Measurements from ENCODE around the gene RHPN2. TPM values are rescaled to one million over a fixed set of nuclear protein-coding genes. Genes with fewer than 3 reads are reported as not detected.

Gene RHPN2
- total RNA-seq, 1 experiment from 2014 or later = 29.2 TPM

GRCh38 chr19:33080761-33081681 is 16.3 kb upstream of the RHPN2 start, which contains the start of gene GPATCH1:
GPATCH1 (plus strand) TSS chr19:33081181; CDS start chr19:33081194, 13 bp downstream.
- Histone ChIP-seq H3K18ac (ENCODE audit: insufficient read length, low read depth, low read length) (peak within 1 kb of the TSS; percentile 79), H3K14ac (ENCODE audit: insufficient read depth, low read length) (peak within 1 kb of the TSS; percentile 42), H3K27me3 (ENCODE audit: insufficient read depth, low read length) (no peaks in the 10 kb centered on the region), H3K23ac (ENCODE audit: insufficient read length, low read depth, low read length) (no peak within 1 kb of the TSS), H4K91ac (ENCODE audit: insufficient read length, low read depth, low read length) (no peak within 1 kb of the TSS), H4K8ac (replicated peaks; ENCODE audit: insufficient read length, low read depth, low read length) (no peak within 1 kb of the TSS), H4K5ac (ENCODE audit: insufficient read length, low read depth, low read length) (no peak within 1 kb of the TSS), H3K9ac (ENCODE audit: extremely low read depth, insufficient read length, low read length) (peak within 1 kb of the TSS; percentile 85), H3K23me2 (ENCODE audit: insufficient read length, low read depth, low read length, poor library complexity, severe bottlenecking) (peaks cover 8% of the 10 kb centered on the region), H2BK15ac (ENCODE audit: low read depth, low read length) (no peak within 1 kb of the TSS), H4K20me1 (ENCODE audit: control insufficient read depth, insufficient read depth, insufficient read length) (no peaks in the 10 kb centered on the region), H2BK120ac (ENCODE audit: low read depth, low read length, poor library complexity, severe bottlenecking) (no peak within 1 kb of the TSS), H3K4me2 (ENCODE audit: insufficient read depth, insufficient read length, low read length) (peak within 1 kb of the TSS; percentile 99), H3K79me2 (ENCODE audit: insufficient read depth, low read length) (no peaks in the 10 kb centered on the region), H2BK5ac (ENCODE audit: insufficient read length, low read length) (no peak within 1 kb of the TSS), H3K4me1 (ENCODE audit: insufficient read depth, low read length) (no peaks in the 10 kb centered on the region), H2AK5ac (ENCODE audit: insufficient read length, low read length) (no peak within 1 kb of the TSS), H3K27ac (ENCODE audit: insufficient read length, low read depth, low read length) (no peak within 1 kb of the TSS), H3K56ac (ENCODE audit: insufficient read length, low read depth, low read length) (no peak within 1 kb of the TSS), H3K4ac (ENCODE audit: low read depth, low read length) (no peak within 1 kb of the TSS), H3K9me3 (ENCODE audit: control insufficient read depth, low read depth, low read length) (no peaks in the 10 kb centered on the region), H3K79me1 (ENCODE audit: insufficient read depth, low read depth, low read length, poor library complexity, severe bottlenecking) (no peaks in the 10 kb centered on the region), H2AFZ (ENCODE audit: low read length) (peak within 1 kb of the TSS; percentile 53), H2BK20ac (ENCODE audit: low read depth, low read length, poor library complexity, severe bottlenecking) (no peak within 1 kb of the TSS), H3T11ph (ENCODE audit: low read length) (no peak within 1 kb of the TSS), H2BK12ac (ENCODE audit: insufficient read length, low read depth, low read length) (no peak within 1 kb of the TSS)
- no CpG with 5 or more reads among the region's 62 CpGs for WGBS (ENCODE audit: extremely low coverage, insufficient read length, low lambda C conversion rate)
- peak within 1 kb of the TSS in 2 of 3 experiments; percentile 24 to 96; a peak in 5 of 7 replicates for H3K27ac Mint-ChIP-seq
- peaks cover 0 to 3% (median 0%) of the 10 kb centered on the region in 3 experiments; a peak in 1 of 7 replicates for H3K36me3 Mint-ChIP-seq (ENCODE audit: insufficient read depth in 1 of 3, low read depth in 3 of 3)
- TF ChIP-seq CTCF (conservative IDR thresholded peaks at IDR 0.05) = no peak
- H3K27me3 Mint-ChIP-seq (ENCODE audit: low read depth) = no peaks in the 10 kb centered on the region
- no peaks in the 10 kb centered on the region; a peak in 2 of 5 replicates for H3K9me3 Mint-ChIP-seq
- peak; percentile 91 for DNase-seq
- peak within 1 kb of the TSS; percentile 97 for H3K4me3 Mint-ChIP-seq
- peaks cover 12 to 23% of the 10 kb centered on the region in 2 experiments for H3K4me1 Mint-ChIP-seq

Data from H9 (cell line).